HEK293 (cell line): ENCODE data around the gene ABR.

Source experiments
- CTCF ChIA-PET: fragments of 350-600 bp; formaldehyde crosslinking; extraction: SDS; loops from one replicate; lab custom pipeline; 2021; ENCODE audit warnings: antibody characterized with exemption; lab: Yijun Ruan, JAX
- POLR2A ChIA-PET: fragments of 300-600 bp; formaldehyde crosslinking; extraction: SDS; loops from one replicate; lab custom pipeline; 2020; ENCODE audit warnings: antibody characterized with exemption, inconsistent platforms; lab: Yijun Ruan, JAX
- H3K27ac ChIP-seq: fragments of 200-500 bp; sonication (Bioruptor generic); 2 replicates; pipeline ENCODE4 v1.5.1; 2014; ENCODE audit warnings: low read depth, low read length, control low read depth, inconsistent platforms; ENCODE audit errors: extremely low read depth
- H3K36me3 ChIP-seq, 2 experiments: fragments of 200-500 bp in 1 of 2; sonication (Bioruptor generic) in 1 of 2; 1 replicate in 1 of 2; 2 replicates in 1 of 2; pipeline ENCODE4 v1.5.1; 2014 to 2017; ENCODE audit warnings: inconsistent platforms in 2 of 2, low read length in 2 of 2; ENCODE audit not compliant: control insufficient read depth in 2 of 2, insufficient read depth in 1 of 2
- H3K4me1 ChIP-seq: fragments of 200-500 bp; sonication (Bioruptor generic); 2 replicates; pipeline ENCODE4 v1.5.1; 2014; ENCODE audit warnings: mild to moderate bottlenecking, low read length, inconsistent platforms; ENCODE audit not compliant: control insufficient read depth, insufficient read depth
- H3K4me3 ChIP-seq: 2 replicates; pipeline ENCODE4 v1.5.1; 2011; ENCODE audit warnings: low read depth, mild to moderate bottlenecking, control low read depth, low read length, moderate library complexity
- H3K9me3 ChIP-seq: fragments of 200-500 bp; sonication (Bioruptor generic); 2 replicates; pipeline ENCODE4 v1.5.1; 2014; ENCODE audit warnings: low read depth, low read length, inconsistent platforms; ENCODE audit not compliant: control insufficient read depth, insufficient read depth
- GLIS2 ChIP-seq: fragments of 450-650 bp; formaldehyde crosslinking; IDR thresholded peaks from 2 replicates; pipeline ENCODE4 v1.5.1; 2016; ENCODE audit warnings: missing biosample characterization, missing genetic modification characterization
- KLF10 ChIP-seq: fragments of 450-650 bp; IDR thresholded peaks from 2 replicates; pipeline ENCODE4 v1.5.1; 2018; ENCODE audit warnings: missing biosample characterization, mild to moderate bottlenecking, missing genetic modification characterization
- KLF8 ChIP-seq: fragments of 450-650 bp; formaldehyde crosslinking; IDR thresholded peaks from 2 replicates; pipeline ENCODE4 v1.5.1; 2016; ENCODE audit warnings: missing biosample characterization, missing genetic modification characterization
- ZBTB21 ChIP-seq: fragments of 450-650 bp; formaldehyde crosslinking; IDR thresholded peaks from 2 replicates; pipeline ENCODE4 v1.5.1; 2017; ENCODE audit warnings: missing biosample characterization, missing genetic modification characterization
- ZNF121 ChIP-seq: fragments of 450-650 bp; formaldehyde crosslinking; IDR thresholded peaks from 2 replicates; pipeline ENCODE4 v1.5.1; 2016; ENCODE audit warnings: missing biosample characterization, missing genetic modification characterization
- ZNF184 ChIP-seq: fragments of 450-650 bp; IDR thresholded peaks from 2 replicates; pipeline ENCODE4 v1.5.1; 2018; ENCODE audit warnings: missing biosample characterization, mild to moderate bottlenecking, missing genetic modification characterization
- ZNF24 ChIP-seq: fragments of 450-650 bp; formaldehyde crosslinking; IDR thresholded peaks from 2 replicates; pipeline ENCODE4 v1.5.1; 2016; ENCODE audit warnings: missing biosample characterization, missing genetic modification characterization
- ZNF274 ChIP-seq, 2 experiments: fragments of 200-500 bp in 1 of 2; fragments of 450-650 bp in 1 of 2; sonication (Bioruptor generic) in 1 of 2; formaldehyde crosslinking in 1 of 2; IDR thresholded peaks; 2 replicates each; pipeline versions ENCODE4 v1.5.1 to v1.6.1; 2014 to 2016; ENCODE audit warnings: borderline replicate concordance in 1 of 2, inconsistent platforms in 1 of 2, low read length in 1 of 2, missing biosample characterization in 1 of 2, missing genetic modification characterization in 1 of 2
- ZNF423 ChIP-seq: fragments of 450-650 bp; formaldehyde crosslinking; IDR thresholded peaks from 2 replicates; pipeline ENCODE4 v1.5.1; 2016; ENCODE audit warnings: missing biosample characterization, missing genetic modification characterization
- ZNF529 ChIP-seq: fragments of 450-650 bp; formaldehyde crosslinking; IDR thresholded peaks from 2 replicates; pipeline ENCODE4 v1.5.1; 2017; ENCODE audit warnings: missing genetic modification characterization, missing biosample characterization; ENCODE audit not compliant: insufficient replicate concordance
- ZNF548 ChIP-seq: fragments of 450-650 bp; formaldehyde crosslinking; IDR thresholded peaks from 2 replicates; pipeline ENCODE4 v1.5.1; 2016; ENCODE audit warnings: missing biosample characterization, missing genetic modification characterization
- ZNF560 ChIP-seq: fragments of 450-650 bp; formaldehyde crosslinking; IDR thresholded peaks from 2 replicates; pipeline ENCODE4 v1.5.1; 2017; ENCODE audit warnings: missing biosample characterization, missing genetic modification characterization, borderline replicate concordance
- ZNF610 ChIP-seq: fragments of 450-650 bp; formaldehyde crosslinking; IDR thresholded peaks from 2 replicates; pipeline ENCODE4 v1.5.1; 2016; ENCODE audit warnings: missing biosample characterization, missing genetic modification characterization, borderline replicate concordance
- ZNF777 ChIP-seq: fragments of 450-650 bp; formaldehyde crosslinking; IDR thresholded peaks from 2 replicates; pipeline ENCODE4 v1.5.1; 2017; ENCODE audit warnings: missing biosample characterization, missing genetic modification characterization, borderline replicate concordance
- ZNF791 ChIP-seq: fragments of 450-650 bp; formaldehyde crosslinking; IDR thresholded peaks from 2 replicates; pipeline ENCODE4 v1.5.1; 2016; ENCODE audit warnings: missing biosample characterization, missing genetic modification characterization
- TF ChIP-seq, protein P1 (sequence below): fragments of 450-650 bp; formaldehyde crosslinking; IDR thresholded peaks from 2 replicates; pipeline ENCODE4 v1.5.1; 2016; ENCODE audit warnings: missing biosample characterization, missing genetic modification characterization
- TF ChIP-seq, protein P2 (sequence below): fragments of 450-650 bp; formaldehyde crosslinking; optimal IDR thresholded peaks from 2 replicates; pipeline ENCODE3; 2016; ENCODE audit warnings: missing biosample characterization, mild to moderate bottlenecking, missing genetic modification characterization
- TF ChIP-seq, protein P3 (sequence below): fragments of 450-650 bp; formaldehyde crosslinking; IDR thresholded peaks from 2 replicates; pipeline ENCODE4 v1.5.1; 2016; ENCODE audit warnings: missing biosample characterization, missing genetic modification characterization
- TF ChIP-seq, protein P4 (sequence below): fragments of 450-650 bp; formaldehyde crosslinking; conservative IDR thresholded peaks from 2 replicates; pipeline ENCODE4 v1.5.1; 2016; ENCODE audit warnings: low read depth, missing biosample characterization, missing genetic modification characterization
- TF ChIP-seq, protein P5 (sequence below): fragments of 450-650 bp; formaldehyde crosslinking; IDR thresholded peaks from 2 replicates; pipeline ENCODE4 v1.5.1; 2016; ENCODE audit warnings: missing biosample characterization, missing genetic modification characterization

The ABR gene

DNA sequence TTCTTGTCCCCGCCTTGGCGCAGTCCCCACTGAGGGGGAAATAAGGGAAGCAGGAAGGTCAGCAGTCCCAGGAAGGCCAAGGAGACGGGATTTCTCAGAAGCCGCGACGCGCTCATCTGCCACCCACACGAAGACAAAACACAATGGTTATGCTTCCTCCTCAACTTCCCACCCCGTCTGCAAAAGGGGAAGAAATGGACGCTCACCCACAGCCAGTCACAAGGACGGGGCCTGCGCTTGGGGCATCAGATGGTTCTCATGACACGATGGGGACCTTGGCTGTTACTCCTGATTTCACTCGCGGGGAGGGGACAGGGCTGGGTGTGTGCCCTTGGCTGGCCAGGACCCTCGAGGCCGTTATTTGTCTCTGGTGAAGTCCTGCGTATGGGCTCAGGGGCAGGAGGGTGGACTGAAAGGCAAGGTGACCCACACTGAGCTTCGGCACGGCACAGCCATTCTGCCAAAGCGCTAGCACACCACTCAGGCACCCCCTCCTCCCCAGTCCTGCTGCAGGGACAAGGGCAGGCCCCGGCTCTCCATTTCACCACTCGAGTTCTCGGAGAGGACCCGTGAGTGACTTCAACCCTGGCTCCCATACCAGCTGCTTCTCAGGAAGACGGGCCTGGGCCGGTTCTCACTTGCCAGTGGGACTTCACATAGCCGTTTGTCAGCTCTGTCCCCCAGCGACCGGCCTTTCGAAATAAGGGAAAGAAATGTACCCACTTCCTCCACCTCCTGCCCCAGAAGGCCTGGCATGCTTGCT is 84.5 kb downstream of the ABR start:
- Histone ChIP-seq H3K27ac (no peak overlapping the region), H3K9me3 (no peaks in the 10 kb centered on the region), H3K4me1 (no peaks in the 10 kb centered on the region), H3K4me3 (no peak overlapping the region), H3K36me3 (peaks cover 8 to 71% of the 10 kb centered on the region in 2 experiments; a peak in 2 of 3 replicates)
- POLR2A ChIA-PET, result no interaction called here
- CTCF ChIA-PET, result interaction anchor here (0.5 to 1.2 kb wide), 4 partner anchors 13 to 37 kb away, joined by 3 to 5 read pairs (median 4); no protein-coding TSS in a partner anchor
- TF ChIP-seq, protein P1, sequence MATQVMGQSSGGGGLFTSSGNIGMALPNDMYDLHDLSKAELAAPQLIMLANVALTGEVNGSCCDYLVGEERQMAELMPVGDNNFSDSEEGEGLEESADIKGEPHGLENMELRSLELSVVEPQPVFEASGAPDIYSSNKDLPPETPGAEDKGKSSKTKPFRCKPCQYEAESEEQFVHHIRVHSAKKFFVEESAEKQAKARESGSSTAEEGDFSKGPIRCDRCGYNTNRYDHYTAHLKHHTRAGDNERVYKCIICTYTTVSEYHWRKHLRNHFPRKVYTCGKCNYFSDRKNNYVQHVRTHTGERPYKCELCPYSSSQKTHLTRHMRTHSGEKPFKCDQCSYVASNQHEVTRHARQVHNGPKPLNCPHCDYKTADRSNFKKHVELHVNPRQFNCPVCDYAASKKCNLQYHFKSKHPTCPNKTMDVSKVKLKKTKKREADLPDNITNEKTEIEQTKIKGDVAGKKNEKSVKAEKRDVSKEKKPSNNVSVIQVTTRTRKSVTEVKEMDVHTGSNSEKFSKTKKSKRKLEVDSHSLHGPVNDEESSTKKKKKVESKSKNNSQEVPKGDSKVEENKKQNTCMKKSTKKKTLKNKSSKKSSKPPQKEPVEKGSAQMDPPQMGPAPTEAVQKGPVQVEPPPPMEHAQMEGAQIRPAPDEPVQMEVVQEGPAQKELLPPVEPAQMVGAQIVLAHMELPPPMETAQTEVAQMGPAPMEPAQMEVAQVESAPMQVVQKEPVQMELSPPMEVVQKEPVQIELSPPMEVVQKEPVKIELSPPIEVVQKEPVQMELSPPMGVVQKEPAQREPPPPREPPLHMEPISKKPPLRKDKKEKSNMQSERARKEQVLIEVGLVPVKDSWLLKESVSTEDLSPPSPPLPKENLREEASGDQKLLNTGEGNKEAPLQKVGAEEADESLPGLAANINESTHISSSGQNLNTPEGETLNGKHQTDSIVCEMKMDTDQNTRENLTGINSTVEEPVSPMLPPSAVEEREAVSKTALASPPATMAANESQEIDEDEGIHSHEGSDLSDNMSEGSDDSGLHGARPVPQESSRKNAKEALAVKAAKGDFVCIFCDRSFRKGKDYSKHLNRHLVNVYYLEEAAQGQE (tag by site-specific recombination), result no peak
- TF ChIP-seq ZNF121 (tag by site-specific recombination), result no peak
- TF ChIP-seq ZNF777 (tag by site-specific recombination), result no peak

DNA sequence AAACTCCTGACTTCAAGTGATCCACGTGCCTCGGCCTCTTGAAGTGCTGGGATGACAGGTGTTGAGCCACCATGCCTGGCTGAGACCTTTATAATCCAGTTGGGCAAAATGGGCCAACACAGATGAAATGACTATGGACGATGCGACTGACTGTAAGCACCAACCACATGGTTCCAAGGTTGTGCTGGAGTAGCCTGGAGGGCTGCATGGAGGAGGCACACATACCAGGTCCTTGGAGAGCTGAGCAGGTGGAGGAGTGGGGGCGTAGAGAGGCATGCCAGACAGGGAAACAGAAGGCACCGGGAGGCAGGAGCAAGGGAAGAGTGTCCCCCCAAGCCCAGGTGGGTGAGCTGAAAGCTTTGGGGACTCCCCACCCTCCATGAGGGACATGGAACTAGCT is 85.2 kb downstream of the ABR start:
- POLR2A ChIA-PET, result interaction anchor here (0.6 kb wide), 1 partner anchor 148 kb away, joined by 3 read pairs; no protein-coding TSS in a partner anchor

DNA sequence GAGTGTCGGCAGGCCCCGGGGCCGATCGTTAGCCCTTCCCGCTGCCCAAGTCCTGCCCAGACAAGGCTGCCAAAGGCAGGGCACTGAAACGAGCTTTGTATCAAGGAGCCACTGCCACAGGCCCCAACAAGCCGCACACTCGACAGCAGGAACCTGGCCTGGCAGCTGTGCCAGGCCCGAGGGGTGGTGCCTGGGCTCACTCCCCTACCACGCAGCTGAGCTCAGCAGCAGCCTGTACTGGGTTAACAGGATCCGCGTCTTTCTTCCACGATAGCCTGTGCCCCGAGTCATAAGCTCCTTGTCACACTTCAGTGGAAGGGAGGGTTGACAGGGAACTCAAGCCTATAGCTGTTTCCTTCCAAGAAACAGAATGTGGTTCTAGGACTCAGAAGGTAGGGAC is 87.9 kb downstream of the ABR start:
- 0 out of 2 replicates have a peak overlapping the region, but pooled peaks have one; percentile 4 for H3K27ac ChIP-seq
- ChIA-PET POLR2A (interaction anchor here (0.6 kb wide), 1 partner anchor 46 kb away, joined by 4 read pairs; no protein-coding TSS in a partner anchor), CTCF (interaction anchor here (0.8 kb wide), 1 partner anchor 95 kb away, joined by 3 read pairs; the partner anchor contains the start of gene TIMM22)
- H3K9me3 ChIP-seq, result no peaks in the 10 kb centered on the region
- H3K36me3 ChIP-seq, result peaks cover 0 to 59% of the 10 kb centered on the region in 2 experiments; a peak in 2 of 3 replicates
- peaks cover 9% of the 10 kb centered on the region for H3K4me1 ChIP-seq
- H3K4me3 ChIP-seq, result no peak overlapping the region
- TF ChIP-seq GLIS2, result no peak
- TF ChIP-seq ZNF24 (tag by site-specific recombination), result no peak
- TF ChIP-seq ZBTB21 (tag by site-specific recombination), result no peak
- TF ChIP-seq ZNF791 (tag by site-specific recombination), result no peak
- TF ChIP-seq, protein P2, sequence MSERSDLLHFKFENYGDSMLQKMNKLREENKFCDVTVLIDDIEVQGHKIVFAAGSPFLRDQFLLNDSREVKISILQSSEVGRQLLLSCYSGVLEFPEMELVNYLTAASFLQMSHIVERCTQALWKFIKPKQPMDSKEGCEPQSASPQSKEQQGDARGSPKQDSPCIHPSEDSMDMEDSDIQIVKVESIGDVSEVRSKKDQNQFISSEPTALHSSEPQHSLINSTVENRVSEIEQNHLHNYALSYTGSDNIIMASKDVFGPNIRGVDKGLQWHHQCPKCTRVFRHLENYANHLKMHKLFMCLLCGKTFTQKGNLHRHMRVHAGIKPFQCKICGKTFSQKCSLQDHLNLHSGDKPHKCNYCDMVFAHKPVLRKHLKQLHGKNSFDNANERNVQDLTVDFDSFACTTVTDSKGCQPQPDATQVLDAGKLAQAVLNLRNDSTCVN (tag by site-specific recombination), result no peak
- TF ChIP-seq ZNF610 (tag by site-specific recombination), result no peak
- no peak for TF ChIP-seq ZNF548 (tag by site-specific recombination)
- TF ChIP-seq, protein P3, sequence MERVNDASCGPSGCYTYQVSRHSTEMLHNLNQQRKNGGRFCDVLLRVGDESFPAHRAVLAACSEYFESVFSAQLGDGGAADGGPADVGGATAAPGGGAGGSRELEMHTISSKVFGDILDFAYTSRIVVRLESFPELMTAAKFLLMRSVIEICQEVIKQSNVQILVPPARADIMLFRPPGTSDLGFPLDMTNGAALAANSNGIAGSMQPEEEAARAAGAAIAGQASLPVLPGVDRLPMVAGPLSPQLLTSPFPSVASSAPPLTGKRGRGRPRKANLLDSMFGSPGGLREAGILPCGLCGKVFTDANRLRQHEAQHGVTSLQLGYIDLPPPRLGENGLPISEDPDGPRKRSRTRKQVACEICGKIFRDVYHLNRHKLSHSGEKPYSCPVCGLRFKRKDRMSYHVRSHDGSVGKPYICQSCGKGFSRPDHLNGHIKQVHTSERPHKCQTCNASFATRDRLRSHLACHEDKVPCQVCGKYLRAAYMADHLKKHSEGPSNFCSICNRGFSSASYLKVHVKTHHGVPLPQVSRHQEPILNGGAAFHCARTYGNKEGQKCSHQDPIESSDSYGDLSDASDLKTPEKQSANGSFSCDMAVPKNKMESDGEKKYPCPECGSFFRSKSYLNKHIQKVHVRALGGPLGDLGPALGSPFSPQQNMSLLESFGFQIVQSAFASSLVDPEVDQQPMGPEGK (tag by site-specific recombination), result no peak
- TF ChIP-seq, protein P4, sequence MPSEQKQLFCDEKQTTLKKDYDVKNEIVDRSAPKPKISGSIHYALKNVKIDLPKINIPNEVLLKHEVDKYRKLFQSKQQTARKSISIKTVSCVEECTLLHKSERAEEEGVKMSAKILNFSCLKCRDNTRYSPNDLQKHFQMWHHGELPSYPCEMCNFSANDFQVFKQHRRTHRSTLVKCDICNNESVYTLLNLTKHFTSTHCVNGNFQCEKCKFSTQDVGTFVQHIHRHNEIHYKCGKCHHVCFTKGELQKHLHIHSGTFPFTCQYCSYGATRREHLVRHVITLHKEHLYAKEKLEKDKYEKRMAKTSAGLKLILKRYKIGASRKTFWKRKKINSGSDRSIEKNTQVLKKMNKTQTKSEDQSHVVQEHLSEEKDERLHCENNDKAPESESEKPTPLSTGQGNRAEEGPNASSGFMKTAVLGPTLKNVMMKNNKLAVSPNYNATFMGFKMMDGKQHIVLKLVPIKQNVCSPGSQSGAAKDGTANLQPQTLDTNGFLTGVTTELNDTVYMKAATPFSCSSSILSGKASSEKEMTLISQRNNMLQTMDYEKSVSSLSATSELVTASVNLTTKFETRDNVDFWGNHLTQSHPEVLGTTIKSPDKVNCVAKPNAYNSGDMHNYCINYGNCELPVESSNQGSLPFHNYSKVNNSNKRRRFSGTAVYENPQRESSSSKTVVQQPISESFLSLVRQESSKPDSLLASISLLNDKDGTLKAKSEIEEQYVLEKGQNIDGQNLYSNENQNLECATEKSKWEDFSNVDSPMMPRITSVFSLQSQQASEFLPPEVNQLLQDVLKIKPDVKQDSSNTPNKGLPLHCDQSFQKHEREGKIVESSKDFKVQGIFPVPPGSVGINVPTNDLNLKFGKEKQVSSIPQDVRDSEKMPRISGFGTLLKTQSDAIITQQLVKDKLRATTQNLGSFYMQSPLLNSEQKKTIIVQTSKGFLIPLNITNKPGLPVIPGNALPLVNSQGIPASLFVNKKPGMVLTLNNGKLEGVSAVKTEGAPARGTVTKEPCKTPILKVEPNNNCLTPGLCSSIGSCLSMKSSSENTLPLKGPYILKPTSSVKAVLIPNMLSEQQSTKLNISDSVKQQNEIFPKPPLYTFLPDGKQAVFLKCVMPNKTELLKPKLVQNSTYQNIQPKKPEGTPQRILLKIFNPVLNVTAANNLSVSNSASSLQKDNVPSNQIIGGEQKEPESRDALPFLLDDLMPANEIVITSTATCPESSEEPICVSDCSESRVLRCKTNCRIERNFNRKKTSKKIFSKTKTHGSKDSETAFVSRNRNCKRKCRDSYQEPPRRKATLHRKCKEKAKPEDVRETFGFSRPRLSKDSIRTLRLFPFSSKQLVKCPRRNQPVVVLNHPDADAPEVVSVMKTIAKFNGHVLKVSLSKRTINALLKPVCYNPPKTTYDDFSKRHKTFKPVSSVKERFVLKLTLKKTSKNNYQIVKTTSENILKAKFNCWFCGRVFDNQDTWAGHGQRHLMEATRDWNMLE (tag by site-specific recombination), result no peak

More for the DNA sequence above, 85.2 kb downstream of the ABR start:
- Histone ChIP-seq H3K36me3 (peaks cover 8 to 73% of the 10 kb centered on the region in 2 experiments; a peak in 2 of 3 replicates), H3K4me3 (no peak overlapping the region), H3K9me3 (no peaks in the 10 kb centered on the region), H3K4me1 (no peaks in the 10 kb centered on the region), H3K27ac (no peak overlapping the region)
- CTCF ChIA-PET, result interaction anchor here (0.6 to 1.0 kb wide), 3 partner anchors 14 to 38 kb away, joined by 3 to 5 read pairs (median 4); no protein-coding TSS in a partner anchor
- TF ChIP-seq ZNF423 (tag by site-specific recombination) (no peak), ZNF184 (no peak), ZNF274 (IDR thresholded peaks at IDR 0.05; ENCODE audit: low read length) (no peak), ZNF274 (tag by site-specific recombination; IDR thresholded peaks at IDR 0.05; ENCODE audit: borderline replicate concordance) (no peak), KLF8 (tag by site-specific recombination) (no peak), ZNF560 (tag by site-specific recombination) (no peak), KLF10 (tag by site-specific recombination) (no peak), ZNF548 (tag by site-specific recombination) (no peak), ZNF529 (tag by site-specific recombination) (no peak)
- TF ChIP-seq, protein P5, sequence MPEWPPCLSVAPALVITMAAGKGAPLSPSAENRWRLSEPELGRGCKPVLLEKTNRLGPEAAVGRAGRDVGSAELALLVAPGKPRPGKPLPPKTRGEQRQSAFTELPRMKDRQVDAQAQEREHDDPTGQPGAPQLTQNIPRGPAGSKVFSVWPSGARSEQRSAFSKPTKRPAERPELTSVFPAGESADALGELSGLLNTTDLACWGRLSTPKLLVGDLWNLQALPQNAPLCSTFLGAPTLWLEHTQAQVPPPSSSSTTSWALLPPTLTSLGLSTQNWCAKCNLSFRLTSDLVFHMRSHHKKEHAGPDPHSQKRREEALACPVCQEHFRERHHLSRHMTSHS, result no peak
